HT1080 (cell line): ENCODE measurements around the gene CCR5AS.
"Not testable (repeated sequence)": the region's sequence is repeated elsewhere in the genome, so short reads cannot be mapped to it uniquely, and the experiment has no call there.

ENCODE experiments used
- DNase-seq: peaks from one replicate; pipeline ENCODE4 v3.0.0-alpha.2; 2015; ENCODE audit warnings: low read depth

CCR5AS gene

GRCh38 chr3:46406788-46407611 is at the start of gene CCR5AS, which contains the start of gene CCRL2:
CCR5AS (minus strand) TSS chr3:46407066.
CCRL2 (plus strand) TSS chr3:46407259; CDS start chr3:46408080, 821 bp downstream.
- DNase-seq = peak; percentile 80

DNA sequence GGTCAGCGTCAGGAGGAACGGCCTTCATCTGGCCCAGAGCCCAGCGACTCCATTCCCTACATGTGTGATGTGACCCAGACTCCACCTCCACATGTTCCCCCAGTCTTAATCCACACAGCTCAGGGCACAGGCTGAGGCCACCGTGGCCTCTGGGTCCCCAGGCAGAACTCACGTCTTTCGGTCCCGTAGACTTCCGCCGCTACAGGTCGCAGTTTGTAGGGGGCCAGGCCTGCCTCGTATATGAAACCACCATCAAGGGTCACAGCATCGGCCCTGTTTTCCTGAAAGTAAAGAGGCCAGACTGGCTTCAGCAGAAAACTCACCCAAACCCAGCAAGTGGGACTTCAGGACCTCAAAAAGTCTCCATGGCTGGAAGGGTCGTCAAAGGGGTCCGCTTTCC is 49.3 kb upstream of the CCR5AS start:
- no peak for DNase-seq

- DNase-seq = no peak
These were observed 48.6 kb upstream of the CCR5AS start for GRCh38 chr3:46455231-46456115.

DNA sequence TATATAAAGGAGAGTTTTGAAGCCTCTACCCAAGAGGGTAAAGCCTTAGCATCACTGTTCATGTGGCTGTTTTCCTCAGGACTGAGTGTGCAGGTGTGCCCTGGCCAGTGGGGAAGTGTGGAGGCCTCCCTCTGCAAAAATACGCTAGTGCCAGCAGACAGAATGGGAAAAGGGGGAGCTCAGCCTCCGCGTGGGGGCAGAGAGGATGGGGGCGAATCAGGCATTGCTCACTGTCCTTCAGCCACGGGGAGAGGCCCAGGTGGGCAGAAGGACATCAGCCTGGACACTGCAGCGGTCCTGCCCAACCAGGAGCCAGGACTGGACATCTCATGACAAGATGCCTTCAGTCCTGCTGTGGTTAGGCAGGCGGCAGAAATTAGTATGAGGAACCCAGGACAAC is 47.7 kb upstream of the CCR5AS start:
- DNase-seq = no peak

GRCh38 chr3:46454209-46454595 is 47.3 kb upstream of the CCR5AS start:
- no peak for DNase-seq

DNA sequence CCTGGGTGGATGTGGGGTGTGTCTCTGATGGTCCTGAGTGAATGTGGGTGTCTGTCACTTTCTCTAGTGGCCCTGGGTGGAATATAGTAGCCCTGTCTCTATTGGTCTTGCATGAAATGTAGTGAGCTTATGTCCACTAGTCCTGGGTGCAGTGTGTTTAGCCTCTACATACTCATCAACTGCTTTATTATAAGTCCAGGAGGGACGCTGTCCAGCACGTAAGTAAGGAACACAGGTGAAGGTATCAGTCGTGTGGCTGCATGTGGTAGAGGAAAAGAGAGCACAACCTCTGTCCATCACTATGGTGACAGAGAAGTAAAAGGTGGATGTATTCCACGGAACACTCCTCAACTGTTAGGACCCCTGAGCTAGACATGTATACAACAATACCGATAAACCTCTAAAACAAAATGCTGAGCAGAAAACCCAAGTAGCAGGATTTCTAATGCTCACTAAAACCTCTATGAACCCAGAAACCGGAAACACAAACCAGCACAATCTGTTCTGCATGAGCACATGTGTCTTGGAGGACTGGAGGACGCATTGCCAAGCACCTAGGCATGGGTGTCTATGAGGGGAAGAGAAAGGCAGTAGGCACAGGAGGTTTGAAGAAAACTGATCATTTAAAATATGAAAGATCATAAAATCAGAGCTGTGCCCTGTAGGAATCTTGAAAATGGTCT is 46.8 kb upstream of the CCR5AS start:
- no peak for DNase-seq

GRCh38 chr3:46449755-46450552 is 43.1 kb upstream of the CCR5AS start:
- no peak for DNase-seq

GRCh38 chr3:46448721-46449120 is 41.9 kb upstream of the CCR5AS start:
- no peak for DNase-seq

GRCh38 chr3:46447228-46447985 is 40.5 kb upstream of the CCR5AS start:
- peak; percentile 18 for DNase-seq

DNA sequence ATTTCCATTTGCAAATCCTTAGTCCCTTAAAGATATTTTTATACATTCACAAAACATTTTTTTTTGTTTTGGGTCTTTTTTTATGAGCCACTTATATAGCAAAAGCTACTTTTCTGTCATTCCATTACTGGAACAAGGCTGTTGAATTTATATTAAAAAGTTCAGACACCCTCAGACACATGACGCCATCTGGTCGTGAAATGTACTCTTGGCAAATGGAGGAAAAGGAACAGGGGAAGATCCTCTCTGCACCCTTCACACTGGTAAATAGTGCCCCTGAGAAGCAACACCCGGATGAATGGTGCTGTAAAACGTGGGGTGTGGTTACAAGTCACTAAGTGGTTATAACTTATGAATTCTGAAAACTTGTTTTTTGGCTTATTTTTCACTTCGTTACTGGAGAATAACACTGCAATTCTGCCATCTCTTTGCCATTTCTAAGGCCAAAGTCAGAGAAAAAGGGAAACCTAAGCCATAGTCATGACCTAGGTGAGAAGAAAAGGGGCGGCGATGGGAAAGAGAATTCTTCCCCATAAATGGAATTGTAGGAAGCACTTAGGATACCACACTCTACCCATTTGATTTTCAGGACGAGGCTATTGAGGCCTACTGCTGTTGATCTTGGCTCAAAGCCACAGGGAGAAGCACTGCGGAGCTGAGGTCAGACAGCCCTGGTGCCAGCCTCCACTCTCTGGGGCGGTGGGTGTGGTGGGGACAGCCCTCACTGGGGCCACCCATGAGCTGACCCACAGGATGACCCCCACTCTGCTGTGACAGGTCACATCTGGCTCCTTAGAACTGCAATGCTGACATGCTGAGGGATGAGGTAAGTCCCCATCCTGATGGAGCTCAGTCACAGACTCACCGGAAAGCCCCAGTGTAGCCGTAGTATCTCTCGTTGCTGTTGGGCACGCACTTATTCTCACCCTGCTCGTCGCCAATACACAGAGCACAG is 36.0 kb upstream of the CCR5AS start:
- DNase-seq = peak; percentile 52

- DNase-seq = no peak
These were observed 33.8 kb upstream of the CCR5AS start for GRCh38 chr3:46440531-46441294.

DNA sequence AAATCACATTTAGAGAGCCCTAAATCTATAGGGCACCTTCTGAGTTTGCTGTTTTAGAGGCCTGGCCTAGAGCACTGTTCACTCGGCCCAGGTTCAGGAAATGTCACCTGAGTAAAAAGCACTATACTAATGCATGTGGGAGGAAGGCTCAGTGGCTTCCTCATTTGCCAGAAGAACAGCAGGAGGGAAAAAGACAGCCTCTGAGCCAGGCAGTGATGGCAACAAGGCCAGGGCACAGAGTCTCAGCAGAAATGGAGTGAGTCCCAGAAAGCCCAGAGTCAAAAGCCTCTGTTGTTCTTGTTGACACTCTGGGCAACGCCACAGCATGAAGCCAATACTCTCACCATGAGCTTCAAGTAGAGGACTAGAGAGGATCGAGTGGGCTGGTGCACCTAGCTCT is 32.0 kb upstream of the CCR5AS start:
- no peak for DNase-seq

GRCh38 chr3:46435081-46435726 is 28.3 kb upstream of the CCR5AS start:
- no peak for DNase-seq

DNA sequence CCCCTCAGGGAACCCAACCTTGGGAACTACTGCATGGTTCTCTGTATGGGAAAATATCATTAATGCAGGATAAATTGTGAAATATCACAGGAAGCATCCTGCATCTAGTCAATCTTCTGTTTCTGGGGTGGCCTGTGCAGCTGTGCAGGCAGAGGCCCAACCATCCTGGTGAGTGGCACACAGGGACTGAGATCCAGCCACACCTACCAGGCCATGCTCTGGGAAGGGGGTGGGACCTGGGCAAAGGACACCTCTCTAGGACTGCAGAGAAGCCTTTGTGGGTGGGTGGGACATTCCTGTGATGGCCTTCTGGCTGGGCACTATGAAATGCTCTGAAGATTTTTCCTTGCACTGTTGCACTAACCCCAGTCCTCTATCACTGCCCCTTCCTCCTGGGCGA is 27.0 kb upstream of the CCR5AS start:
- no peak for DNase-seq

DNA sequence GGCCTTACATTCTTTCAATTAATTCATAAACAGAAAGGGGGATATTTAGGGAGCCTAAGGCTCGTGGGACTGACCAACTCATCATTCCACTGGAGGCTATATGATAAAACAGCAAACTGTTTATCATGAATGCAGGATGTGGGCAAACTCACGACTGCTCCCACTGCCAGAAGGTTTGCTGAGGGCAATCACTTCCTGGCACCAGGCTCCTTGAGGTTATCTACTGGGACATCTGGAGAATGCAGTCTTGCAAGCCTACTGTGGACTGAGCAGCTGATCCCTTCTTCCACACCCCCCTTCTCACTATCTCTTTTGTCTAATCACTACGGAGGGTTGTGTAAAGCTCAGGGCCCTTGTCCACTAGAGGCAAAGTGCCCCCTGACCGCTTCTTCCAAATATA is 26.3 kb upstream of the CCR5AS start:
- DNase-seq = peak; percentile 56

DNA sequence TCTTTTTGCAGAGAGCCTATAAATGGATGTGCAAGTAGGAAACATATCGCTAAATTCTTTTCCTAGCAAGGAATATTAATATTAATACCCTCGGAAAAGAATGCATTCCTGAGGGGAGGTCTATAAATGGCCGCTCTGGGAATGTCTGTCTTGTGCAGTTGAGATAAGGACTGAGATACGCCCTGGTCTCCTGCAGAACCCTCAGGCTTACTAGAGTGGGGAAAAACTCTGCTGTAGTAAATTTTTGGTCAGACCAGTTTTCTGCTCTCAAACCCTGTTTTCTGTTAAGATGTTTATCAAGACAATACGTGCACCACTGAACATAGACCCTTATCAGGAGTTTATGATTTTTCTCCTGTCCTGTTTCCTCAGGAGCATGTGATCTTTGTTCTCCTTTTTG is 25.0 kb upstream of the CCR5AS start:
- not testable (repeated sequence) for DNase-seq

DNA sequence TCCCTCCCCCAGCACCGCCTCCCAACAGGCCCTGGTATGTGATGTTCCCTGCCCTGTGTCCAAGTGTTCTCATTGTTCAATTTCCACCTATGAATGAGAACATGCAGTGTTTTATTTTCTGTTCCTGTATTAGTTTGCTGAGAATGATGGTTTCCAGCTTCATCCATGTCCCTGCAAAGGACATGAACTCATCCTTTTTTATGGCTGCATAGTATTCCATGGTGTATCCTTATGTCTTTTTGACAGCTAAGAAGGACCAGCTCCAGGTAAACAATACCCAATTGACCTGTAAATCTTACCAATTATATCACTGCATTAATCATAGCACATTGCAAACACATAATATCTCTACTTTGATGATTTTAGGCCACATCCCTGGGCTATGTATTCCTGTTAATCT is 24.0 kb upstream of the CCR5AS start:
- DNase-seq = not testable (repeated sequence)

- no peak for DNase-seq
These were observed 22.8 kb upstream of the CCR5AS start for GRCh38 chr3:46429671-46430070.
